A549 treated with Mapracorat at 1 μM for 4 hours (cell line): Measurements from ENCODE around the gene AQP10. TPM values are rescaled to one million over a fixed set of nuclear protein-coding genes. Genes with fewer than 3 reads are reported as not detected.

ENCODE experiments used
- total RNA-seq: library from RNA; stranded (reverse); fragments of 200-300 nt; extraction: Qiagen RNA extraction; gene quantifications from 5 replicates; pipeline ENCODE4 v1.2.3, GENCODE V29; 2022

Gene AQP10, protein sequence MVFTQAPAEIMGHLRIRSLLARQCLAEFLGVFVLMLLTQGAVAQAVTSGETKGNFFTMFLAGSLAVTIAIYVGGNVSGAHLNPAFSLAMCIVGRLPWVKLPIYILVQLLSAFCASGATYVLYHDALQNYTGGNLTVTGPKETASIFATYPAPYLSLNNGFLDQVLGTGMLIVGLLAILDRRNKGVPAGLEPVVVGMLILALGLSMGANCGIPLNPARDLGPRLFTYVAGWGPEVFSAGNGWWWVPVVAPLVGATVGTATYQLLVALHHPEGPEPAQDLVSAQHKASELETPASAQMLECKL
- not detected in 5 replicates for total RNA-seq

GRCh38 chr1:154320882-154321608, at the start of gene AQP10:
Gene AQP10, plus strand, starts transcription at chr1:154321093. Its CDS starts 63 bp downstream, at chr1:154321156.

GRCh38 chr1:154272217-154272998, 48.5 kb upstream of the AQP10 start, which contains the start of gene HAX1:
Gene HAX1, plus strand, starts transcription at chr1:154272629. Its CDS starts 95 bp downstream, at chr1:154272724.

GRCh38 chr1:154324669-154325582, 4.0 kb downstream of the AQP10 start, which contains the start of gene ATP8B2:
Gene ATP8B2, plus strand, starts transcription at chr1:154325525. Its CDS starts 2,617 bp downstream, at chr1:154328142.

Other genes starting within 250 kb of the AQP10 start
- gene NUP210L, start 166.0 kb upstream of the AQP10 start, total RNA-seq = not detected in 5 replicates
- gene TPM3, start 129.0 kb upstream of the AQP10 start, total RNA-seq = 457 to 636 TPM (median 497 TPM) in 5 replicates
- gene CFAP141, start 114.8 kb upstream of the AQP10 start, total RNA-seq = not detected in 5 replicates
- gene UBAP2L, start 100.1 kb upstream of the AQP10 start, total RNA-seq = 98.8 to 108 TPM (median 101 TPM) in 5 replicates
- gene HAX1, start 48.5 kb upstream of the AQP10 start, total RNA-seq = 83.0 to 101 TPM (median 95.0 TPM) in 5 replicates
- gene ATP8B2, start 4.4 kb downstream of the AQP10 start, total RNA-seq = 27.1 to 41.8 TPM (median 38.1 TPM) in 5 replicates
- gene IL6R, start 84.2 kb downstream of the AQP10 start, total RNA-seq = 22.0 to 30.9 TPM (median 27.2 TPM) in 5 replicates
- gene TDRD10, start 181.1 kb downstream of the AQP10 start, total RNA-seq = 0.23 TPM in 1 of 5 replicates, not detected in the others
- 0.07 to 0.13 TPM (median 0.10 TPM) in 5 replicates for gene SHE, start 181.3 kb downstream of the AQP10 start, total RNA-seq
- 54.0 to 76.5 TPM (median 64.0 TPM) in 5 replicates for gene UBE2Q1, start 237.6 kb downstream of the AQP10 start, total RNA-seq
- gene CHRNB2, start 246.7 kb downstream of the AQP10 start, total RNA-seq = 0.30 to 0.48 TPM (median 0.43 TPM) in 5 replicates